ENCODE data around the gene EDEM1.

Gene EDEM1

DNA sequence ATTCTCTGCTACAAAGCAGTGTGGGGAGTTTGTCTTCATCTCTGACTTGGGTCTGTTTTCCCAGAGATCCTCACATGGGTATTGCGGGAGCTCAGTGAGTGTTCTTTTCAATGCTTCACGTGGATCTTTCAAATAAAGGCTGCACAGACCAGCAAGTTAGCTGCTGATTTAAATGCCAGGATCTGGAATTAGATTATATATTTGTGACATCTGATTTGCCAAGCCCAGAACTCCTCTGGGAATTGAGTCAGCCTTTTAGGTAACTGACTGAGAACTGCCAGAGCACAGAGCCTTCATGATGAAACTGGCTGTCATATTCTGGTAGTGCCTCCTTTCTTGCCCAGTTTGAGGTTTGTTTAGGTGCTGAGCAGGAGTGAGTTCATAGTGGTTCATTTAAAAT, 14.7 kb downstream of the EDEM1 start:
- TF ChIP-seq, protein P1, sequence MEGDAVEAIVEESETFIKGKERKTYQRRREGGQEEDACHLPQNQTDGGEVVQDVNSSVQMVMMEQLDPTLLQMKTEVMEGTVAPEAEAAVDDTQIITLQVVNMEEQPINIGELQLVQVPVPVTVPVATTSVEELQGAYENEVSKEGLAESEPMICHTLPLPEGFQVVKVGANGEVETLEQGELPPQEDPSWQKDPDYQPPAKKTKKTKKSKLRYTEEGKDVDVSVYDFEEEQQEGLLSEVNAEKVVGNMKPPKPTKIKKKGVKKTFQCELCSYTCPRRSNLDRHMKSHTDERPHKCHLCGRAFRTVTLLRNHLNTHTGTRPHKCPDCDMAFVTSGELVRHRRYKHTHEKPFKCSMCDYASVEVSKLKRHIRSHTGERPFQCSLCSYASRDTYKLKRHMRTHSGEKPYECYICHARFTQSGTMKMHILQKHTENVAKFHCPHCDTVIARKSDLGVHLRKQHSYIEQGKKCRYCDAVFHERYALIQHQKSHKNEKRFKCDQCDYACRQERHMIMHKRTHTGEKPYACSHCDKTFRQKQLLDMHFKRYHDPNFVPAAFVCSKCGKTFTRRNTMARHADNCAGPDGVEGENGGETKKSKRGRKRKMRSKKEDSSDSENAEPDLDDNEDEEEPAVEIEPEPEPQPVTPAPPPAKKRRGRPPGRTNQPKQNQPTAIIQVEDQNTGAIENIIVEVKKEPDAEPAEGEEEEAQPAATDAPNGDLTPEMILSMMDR (IDR thresholded peaks at IDR 0.05; ENCODE audit: extremely low read depth, missing control alignments) = no peak

DNA sequence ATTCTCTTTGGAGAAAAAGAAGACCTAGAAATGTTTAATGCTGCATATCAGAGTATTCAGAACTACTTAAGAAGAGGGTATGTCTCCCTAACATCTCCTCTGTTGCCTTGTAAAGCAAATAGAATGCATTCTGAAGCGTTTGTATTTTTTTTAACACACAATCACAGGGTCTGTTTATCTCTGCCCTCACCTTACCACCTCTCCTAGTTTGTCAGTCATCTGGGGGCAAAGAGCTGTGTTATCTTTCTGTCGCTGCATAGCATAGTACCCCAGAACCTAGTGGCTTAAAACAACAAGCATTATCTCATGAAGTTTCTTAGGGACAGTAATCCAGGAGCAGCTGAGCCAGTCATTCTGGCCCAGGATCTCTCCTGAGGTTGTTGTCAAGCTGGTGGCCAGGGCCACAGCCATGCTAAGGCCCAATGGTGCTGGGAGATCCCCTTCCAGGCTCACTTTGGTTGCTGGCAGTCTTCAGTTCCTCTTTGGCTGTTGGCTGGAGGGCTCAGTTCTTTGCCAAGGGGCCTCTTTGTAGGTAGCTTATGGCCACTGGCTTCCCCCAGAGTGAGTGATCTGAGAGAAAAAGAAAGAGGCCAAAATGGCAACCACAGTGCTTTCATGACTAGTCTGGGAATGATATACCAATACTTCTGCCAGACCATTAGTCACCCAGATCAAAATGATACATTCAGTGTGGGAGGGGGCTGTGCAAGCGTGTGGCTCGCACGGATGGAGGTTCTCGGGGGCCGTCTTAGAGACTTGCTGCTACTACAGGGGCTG, 17.8 kb downstream of the EDEM1 start:
- TF ChIP-seq, protein P1 (IDR thresholded peaks at IDR 0.05; ENCODE audit: extremely low read depth, missing control alignments) = no peak
- peak; percentile 59 for DNase-seq (ENCODE audit: low spot score)

More for the DNA sequence above, 14.7 kb downstream of the EDEM1 start:
- DNase-seq (ENCODE audit: low spot score) = no peak

DNA sequence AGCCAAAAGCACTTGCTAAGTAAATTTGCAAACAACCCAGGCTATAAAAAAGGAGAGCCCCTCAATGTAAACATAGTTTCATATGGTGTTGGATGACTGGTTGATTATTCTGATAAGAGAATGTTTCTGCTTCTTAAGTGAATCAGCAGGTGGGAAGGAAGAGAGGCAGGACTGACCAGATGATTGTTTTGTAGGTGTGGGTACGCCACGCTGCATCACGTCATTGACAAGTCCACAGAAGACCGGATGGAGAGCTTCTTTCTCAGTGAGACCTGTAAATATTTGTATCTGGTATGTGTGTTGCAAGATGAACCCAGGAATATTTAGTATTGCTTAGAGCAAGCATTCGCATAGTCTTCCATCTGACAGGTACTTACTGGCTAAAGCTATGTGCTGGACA, 23.4 kb downstream of the EDEM1 start:
- DNase-seq (ENCODE audit: low spot score) = no peak
- TF ChIP-seq, protein P1 (IDR thresholded peaks at IDR 0.05; ENCODE audit: extremely low read depth, missing control alignments) = no peak

DNA sequence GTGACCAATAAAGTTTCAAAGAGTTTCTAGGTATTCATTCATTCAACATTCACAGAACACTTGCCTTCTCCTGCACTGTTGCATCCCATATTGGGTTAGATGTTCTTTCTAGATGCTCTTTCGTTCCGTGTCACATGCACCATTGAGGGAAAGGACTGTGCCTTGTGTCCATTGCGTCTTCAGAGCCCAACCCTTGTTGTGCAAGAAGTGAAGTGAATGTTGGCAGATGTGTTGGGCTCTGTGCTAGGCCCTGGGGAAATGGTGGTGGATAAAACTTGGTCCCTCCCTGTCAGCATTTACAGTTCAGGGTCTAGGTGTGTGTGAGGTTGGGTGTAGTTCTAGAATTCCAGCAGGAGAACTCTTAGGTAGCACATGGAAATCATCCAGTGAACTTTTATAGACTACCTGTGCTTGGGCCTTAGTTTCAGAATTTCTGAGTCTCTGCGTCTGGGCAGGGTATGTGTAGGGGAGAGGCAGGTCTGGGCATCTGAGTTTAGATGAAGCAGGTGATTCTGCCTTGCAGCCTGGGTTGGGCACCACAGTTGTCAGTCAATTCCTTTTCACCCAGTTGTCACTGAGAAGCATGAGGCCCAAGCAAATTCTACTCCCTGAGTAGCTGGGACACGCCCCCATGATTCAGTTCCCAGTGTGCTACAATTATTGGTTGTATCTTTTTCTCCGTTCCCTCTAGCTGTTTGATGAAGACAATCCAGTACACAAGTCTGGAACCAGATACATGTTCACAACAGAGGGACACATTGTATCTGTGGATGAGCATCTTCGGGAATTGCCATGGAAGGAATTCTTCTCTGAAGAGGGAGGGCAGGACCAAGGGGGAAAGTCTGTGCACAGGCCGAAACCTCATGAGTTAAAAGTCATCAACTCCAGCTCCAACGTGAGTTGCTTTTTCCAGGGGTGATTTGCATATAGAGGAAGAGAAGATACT, 25.4 kb downstream of the EDEM1 start:
- DNase-seq (ENCODE audit: low spot score) = no peak
- TF ChIP-seq, protein P1 (IDR thresholded peaks at IDR 0.05; ENCODE audit: extremely low read depth, missing control alignments) = no peak

DNA sequence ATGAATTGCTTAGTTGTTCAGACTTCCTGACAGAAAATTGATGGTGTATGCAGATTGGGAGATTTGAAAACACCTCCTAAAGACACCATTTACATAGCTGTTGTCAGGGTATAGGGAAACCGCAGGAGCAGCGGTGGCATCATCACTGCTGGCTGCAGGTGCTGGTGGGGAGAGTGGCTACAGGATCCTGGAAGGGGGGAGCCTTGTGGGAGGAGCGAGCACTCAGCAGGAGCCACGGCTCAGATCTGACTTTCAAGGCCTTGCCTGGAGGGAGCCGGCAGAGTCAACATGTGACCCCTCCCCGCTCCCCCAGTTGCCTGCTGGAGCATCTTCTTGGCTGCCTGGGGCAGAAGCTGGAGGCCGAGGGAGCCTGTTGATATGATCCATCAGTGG, 26.1 kb downstream of the EDEM1 start:
- no peak for DNase-seq (ENCODE audit: low spot score)
- TF ChIP-seq, protein P1 (IDR thresholded peaks at IDR 0.05; ENCODE audit: extremely low read depth, missing control alignments) = no peak

DNA sequence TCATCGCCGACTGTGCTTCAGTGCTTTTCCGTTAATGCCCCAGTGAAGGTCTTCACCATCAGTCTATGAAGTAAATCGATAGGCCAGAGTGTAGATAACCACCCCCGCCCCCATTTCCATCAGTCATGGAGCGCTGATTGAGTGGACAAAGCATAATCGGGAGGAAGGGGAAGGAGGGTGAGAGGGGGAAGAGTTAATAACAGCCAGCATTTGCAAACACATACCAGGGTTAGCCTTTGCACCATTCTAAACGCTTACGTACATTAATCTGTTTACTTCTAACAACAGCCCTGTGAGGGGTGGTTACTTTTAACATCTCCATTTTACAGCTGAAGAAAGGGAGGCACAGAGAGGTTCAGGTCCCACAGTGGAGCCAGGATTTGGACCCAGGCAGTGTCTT, 26.8 kb downstream of the EDEM1 start:
- DNase-seq (ENCODE audit: low spot score) = no peak
- TF ChIP-seq, protein P1 (IDR thresholded peaks at IDR 0.05; ENCODE audit: extremely low read depth, missing control alignments) = no peak

Data from GM20000 (cell line).